GM12875 (cell line): ENCODE data around the gene DESI1.

Experiments
- H3K4me3 ChIP-seq: one replicate; pipeline ENCODE4 v1.5.1; 2011; ENCODE audit warnings: low read depth, low read length, control low read depth
- TF ChIP-seq, protein P1 (sequence below): IDR thresholded peaks from 2 replicates; pipeline ENCODE4 v1.5.1; 2011; ENCODE audit warnings: low read depth, mild to moderate bottlenecking, control low read depth, inconsistent platforms, low read length, moderate library complexity, borderline replicate concordance; ENCODE audit not compliant: insufficient read depth

DESI1 gene

DNA sequence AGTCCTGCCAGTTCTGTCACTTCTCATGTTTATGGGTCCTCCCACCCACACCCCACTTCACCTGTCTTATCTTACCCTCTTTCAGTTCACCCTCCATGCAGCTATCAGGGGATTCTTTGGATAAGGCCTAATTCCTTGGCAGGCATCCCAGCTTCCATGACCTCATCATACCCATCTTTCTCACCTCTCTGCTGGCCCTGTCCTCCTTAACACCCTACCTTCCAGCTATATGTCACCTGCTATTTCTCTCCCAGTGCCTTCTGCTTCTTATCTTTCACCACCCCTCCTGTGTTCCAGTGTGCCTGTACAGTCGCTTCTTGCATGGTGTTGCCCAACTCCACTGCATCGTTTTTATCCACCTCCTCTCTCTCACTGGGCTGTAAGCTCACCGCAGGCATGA is 39.6 kb upstream of the DESI1 start:
- TF ChIP-seq, protein P1, sequence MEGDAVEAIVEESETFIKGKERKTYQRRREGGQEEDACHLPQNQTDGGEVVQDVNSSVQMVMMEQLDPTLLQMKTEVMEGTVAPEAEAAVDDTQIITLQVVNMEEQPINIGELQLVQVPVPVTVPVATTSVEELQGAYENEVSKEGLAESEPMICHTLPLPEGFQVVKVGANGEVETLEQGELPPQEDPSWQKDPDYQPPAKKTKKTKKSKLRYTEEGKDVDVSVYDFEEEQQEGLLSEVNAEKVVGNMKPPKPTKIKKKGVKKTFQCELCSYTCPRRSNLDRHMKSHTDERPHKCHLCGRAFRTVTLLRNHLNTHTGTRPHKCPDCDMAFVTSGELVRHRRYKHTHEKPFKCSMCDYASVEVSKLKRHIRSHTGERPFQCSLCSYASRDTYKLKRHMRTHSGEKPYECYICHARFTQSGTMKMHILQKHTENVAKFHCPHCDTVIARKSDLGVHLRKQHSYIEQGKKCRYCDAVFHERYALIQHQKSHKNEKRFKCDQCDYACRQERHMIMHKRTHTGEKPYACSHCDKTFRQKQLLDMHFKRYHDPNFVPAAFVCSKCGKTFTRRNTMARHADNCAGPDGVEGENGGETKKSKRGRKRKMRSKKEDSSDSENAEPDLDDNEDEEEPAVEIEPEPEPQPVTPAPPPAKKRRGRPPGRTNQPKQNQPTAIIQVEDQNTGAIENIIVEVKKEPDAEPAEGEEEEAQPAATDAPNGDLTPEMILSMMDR, result no peak
- H3K4me3 ChIP-seq, result no peak overlapping the region

DNA sequence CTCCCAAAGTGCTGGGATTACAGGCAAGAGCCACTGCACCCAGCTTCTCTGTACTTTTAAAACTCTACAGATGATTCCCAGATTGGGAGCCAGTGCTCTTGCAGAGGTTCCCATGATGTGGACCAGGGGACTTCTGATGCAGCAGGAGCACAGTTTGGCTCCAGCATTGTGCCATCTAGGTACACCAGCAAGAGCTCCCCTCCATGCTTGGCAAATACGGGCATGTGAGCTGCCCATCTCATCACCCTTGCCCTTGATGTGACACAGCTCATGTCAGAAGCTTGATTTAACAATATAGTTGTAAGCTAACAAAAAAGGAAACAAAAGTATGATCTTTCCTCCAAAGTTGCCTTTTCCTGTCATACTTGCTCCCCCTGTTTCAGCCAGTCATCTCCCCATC is 39.1 kb upstream of the DESI1 start:
- no peak overlapping the region for H3K4me3 ChIP-seq
- TF ChIP-seq, protein P1, result no peak

DNA sequence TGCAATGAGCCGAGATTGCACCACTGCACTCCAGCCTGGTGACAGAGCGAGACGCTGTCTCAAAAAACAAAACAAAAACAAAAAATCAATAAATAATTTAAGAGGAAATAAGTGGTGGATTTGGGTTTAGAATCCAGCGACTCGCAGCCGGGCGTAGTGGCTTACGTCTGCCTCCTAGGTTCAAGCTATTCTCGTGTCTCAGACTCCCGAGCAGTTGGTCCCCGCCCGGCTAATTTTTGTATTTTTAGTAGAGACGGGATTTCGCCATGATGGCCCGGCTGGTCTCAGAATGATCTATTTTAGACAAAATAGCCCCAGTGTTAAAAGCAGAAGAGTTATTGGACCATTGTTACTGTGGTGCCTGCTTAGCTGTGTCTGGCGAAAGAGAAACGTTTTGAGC is 38.0 kb upstream of the DESI1 start:
- H3K4me3 ChIP-seq, result no peak overlapping the region
- TF ChIP-seq, protein P1, result no peak

DNA sequence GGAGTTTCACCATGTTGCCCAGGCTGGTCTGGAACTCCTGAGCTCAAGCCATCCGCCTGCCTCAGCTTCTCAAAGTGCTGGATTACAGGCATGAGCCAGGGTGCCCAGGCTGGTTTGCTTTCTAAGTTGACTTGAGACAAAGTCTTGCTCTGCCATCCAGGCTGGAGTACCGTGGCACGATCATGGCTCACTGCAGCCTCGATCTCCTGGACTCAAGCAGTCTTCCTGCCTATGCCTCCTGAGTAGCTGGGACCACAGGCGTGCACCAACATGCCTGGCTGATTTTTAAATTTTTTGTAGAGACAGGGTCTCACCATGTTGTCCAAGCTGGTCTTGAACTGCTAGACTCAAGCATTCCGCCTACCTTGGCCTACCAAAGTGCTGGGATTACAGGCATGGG is 36.9 kb upstream of the DESI1 start:
- TF ChIP-seq, protein P1, result no peak
- no peak overlapping the region for H3K4me3 ChIP-seq

DNA sequence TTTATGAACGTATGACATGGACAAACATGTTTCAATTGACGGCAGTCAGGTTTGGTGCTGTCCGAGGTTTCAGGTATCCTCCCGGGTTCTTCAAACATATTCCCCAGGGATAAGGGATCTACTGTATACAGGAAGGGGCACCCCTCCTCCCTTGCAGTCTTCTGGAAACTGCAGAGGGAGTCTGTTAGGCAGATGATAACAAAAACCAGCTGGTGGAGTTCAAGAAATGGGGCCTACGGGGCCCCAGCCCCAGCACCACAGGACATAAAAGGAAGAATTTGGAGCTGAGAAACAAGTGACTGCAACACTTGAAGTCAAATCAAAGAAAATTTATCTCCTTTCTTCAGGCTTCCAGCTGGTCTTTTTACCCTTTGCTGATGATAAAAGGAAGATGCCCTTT is 35.7 kb upstream of the DESI1 start:
- TF ChIP-seq, protein P1, result no peak
- no peak overlapping the region for H3K4me3 ChIP-seq

DNA sequence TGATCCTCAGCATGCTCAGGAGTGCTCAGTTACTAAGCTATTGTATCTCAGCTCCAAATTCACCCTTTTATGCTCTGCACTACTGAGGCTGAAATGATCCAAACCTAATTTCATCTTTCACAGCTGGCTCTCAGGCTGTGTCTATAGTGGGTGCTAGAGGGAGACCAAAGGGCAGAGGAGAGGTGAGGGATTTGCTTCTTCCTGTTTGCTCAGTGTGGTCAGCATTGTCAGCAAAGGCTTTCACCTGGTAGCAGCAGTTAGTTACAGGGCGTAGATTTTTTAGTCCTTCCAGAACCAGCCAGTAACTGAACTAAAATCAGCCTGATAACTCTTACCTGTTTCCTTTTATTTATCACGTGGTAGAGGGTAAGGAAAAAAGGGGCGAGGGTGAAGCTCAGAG is 33.5 kb upstream of the DESI1 start:
- H3K4me3 ChIP-seq, result no peak overlapping the region

DNA sequence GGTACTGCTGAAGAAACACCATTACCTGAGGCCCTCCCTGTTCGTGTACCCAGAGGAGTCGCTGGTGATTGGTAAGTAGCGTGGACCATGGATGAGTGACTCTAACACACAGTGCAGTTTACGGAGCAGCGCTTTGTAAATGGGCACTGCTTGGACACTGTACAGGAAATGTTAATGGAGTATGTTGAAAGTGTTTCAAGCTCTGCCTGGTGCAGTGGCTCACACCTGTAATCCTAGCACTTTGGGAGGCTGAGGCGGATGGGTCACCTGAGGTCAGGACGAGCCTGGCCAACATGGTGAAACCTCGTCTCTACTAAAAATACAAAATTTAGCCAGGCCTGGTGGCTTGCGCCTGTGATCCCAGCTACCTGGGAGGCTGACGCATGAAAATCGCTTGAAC is 30.0 kb upstream of the DESI1 start:
- H3K4me3 ChIP-seq, result no peak overlapping the region
- TF ChIP-seq, protein P1, result no peak

More for the DNA sequence above, 33.5 kb upstream of the DESI1 start:
- TF ChIP-seq, protein P1, result no peak
